ENCODE results near the gene CERS4. TPM values are rescaled to one million over a fixed set of nuclear protein-coding genes. Genes with fewer than 3 reads are reported as not detected.
"Not testable (repeated sequence)": the region's sequence is repeated elsewhere in the genome, so short reads cannot be mapped to it uniquely, and the experiment has no call there.

Gene CERS4
- polyA plus RNA-seq, 6 donors from 2014 or later: 36.3 to 53.3 (median 43.7) TPM

- Mint-ChIP-seq H3K27me3 (no peaks in the 10 kb centered on the region), H3K27ac (peak overlapping the region in 4 of 6 donors; percentile 76 to 94 (median 84)), H3K4me1 (peaks cover 41 to 82% (median 68%) of the 10 kb centered on the region in 3 donors), H3K4me3 (peak overlapping the region in 6 of 8 donors; percentile 5 to 78 (median 34)), H3K9me3 (no peaks in the 10 kb centered on the region), H3K36me3 (peaks cover 0 to 23% of the 10 kb centered on the region in 2 donors)
- ATAC-seq (ENCODE audit: low read depth in 2 of 2) (no peak), DNase-seq (no peak)
Observed at GRCh38 chr19:8214802-8215201, 5.6 kb downstream of the CERS4 start.

GRCh38 chr19:8215783-8216182, 6.6 kb downstream of the CERS4 start:
- Mint-ChIP-seq H3K36me3 (peaks cover 0 to 23% of the 10 kb centered on the region in 2 donors), H3K27me3 (no peaks in the 10 kb centered on the region), H3K27ac (peak overlapping the region in 4 of 6 donors; percentile 53 to 84 (median 81)), H3K9me3 (no peaks in the 10 kb centered on the region), H3K4me3 (peak overlapping the region in 2 of 8 donors; percentile 5 to 29), H3K4me1 (peaks cover 38 to 74% (median 62%) of the 10 kb centered on the region in 3 donors)
- DNase-seq (no peak), ATAC-seq (ENCODE audit: low read depth in 2 of 2) (no peak)

- H3K27me3 Mint-ChIP-seq: no peaks in the 10 kb centered on the region
- peaks cover 38 to 76% (median 60%) of the 10 kb centered on the region in 3 donors for H3K4me1 Mint-ChIP-seq
- H3K27ac Mint-ChIP-seq: peak overlapping the region in 4 of 6 donors; percentile 46 to 84 (median 78)
- H3K9me3 Mint-ChIP-seq: no peaks in the 10 kb centered on the region
- peaks cover 0 to 23% of the 10 kb centered on the region in 2 donors for H3K36me3 Mint-ChIP-seq
- ATAC-seq (ENCODE audit: low read depth in 2 of 2) (no peak), DNase-seq (no peak)
- H3K4me3 Mint-ChIP-seq: peak overlapping the region in 3 of 8 donors; percentile 15 to 66 (median 40)
Observed at GRCh38 chr19:8216357-8216756, 7.2 kb downstream of the CERS4 start.

GRCh38 chr19:8218127-8218526, 9.0 kb downstream of the CERS4 start:
- peaks cover 30 to 63% (median 45%) of the 10 kb centered on the region in 3 donors for H3K4me1 Mint-ChIP-seq
- not testable (repeated sequence) for H3K9me3 Mint-ChIP-seq; DNase-seq; H3K27me3 Mint-ChIP-seq; ATAC-seq (ENCODE audit: low read depth in 2 of 2); H3K4me3 Mint-ChIP-seq
- peaks cover 0 to 15% of the 10 kb centered on the region in 2 donors for H3K36me3 Mint-ChIP-seq
- peak overlapping the region in 3 of 6 donors; percentile 13 to 87 (median 85) for H3K27ac Mint-ChIP-seq

- DNase-seq (no peak), ATAC-seq (ENCODE audit: low read depth in 2 of 2) (no peak)
- peaks cover 0 to 15% of the 10 kb centered on the region in 2 donors for H3K36me3 Mint-ChIP-seq
- H3K27ac Mint-ChIP-seq: peak overlapping the region in 3 of 6 donors; percentile 73 to 79 (median 75)
- H3K9me3 Mint-ChIP-seq: no peaks in the 10 kb centered on the region
- no peaks in the 10 kb centered on the region for H3K27me3 Mint-ChIP-seq
- no peak overlapping the region for H3K4me3 Mint-ChIP-seq
- peaks cover 26 to 51% (median 32%) of the 10 kb centered on the region in 3 donors for H3K4me1 Mint-ChIP-seq
Observed at GRCh38 chr19:8220481-8220880, 11.3 kb downstream of the CERS4 start.

- Mint-ChIP-seq H3K27me3 (no peaks in the 10 kb centered on the region), H3K9me3 (no peaks in the 10 kb centered on the region), H3K4me1 (peaks cover 27 to 49% (median 31%) of the 10 kb centered on the region in 3 donors), H3K4me3 (no peak overlapping the region), H3K27ac (peak overlapping the region in 3 of 6 donors; percentile 50 to 73 (median 69)), H3K36me3 (peaks cover 0 to 15% of the 10 kb centered on the region in 2 donors)
- ATAC-seq (ENCODE audit: low read depth in 2 of 2): no peak
- DNase-seq: no peak
Observed at GRCh38 chr19:8221161-8221560, 12.0 kb downstream of the CERS4 start.

- H3K4me3 Mint-ChIP-seq; H3K27ac Mint-ChIP-seq; H3K27me3 Mint-ChIP-seq; H3K9me3 Mint-ChIP-seq; ATAC-seq (ENCODE audit: low read depth in 2 of 2); DNase-seq: not testable (repeated sequence)
- H3K4me1 Mint-ChIP-seq: peaks cover 27 to 39% (median 31%) of the 10 kb centered on the region in 3 donors
- peaks cover 0 to 11% of the 10 kb centered on the region in 2 donors for H3K36me3 Mint-ChIP-seq
Observed at GRCh38 chr19:8223442-8223841, 14.3 kb downstream of the CERS4 start.

- peaks cover 0 to 11% of the 10 kb centered on the region in 2 donors for H3K36me3 Mint-ChIP-seq
- no peak overlapping the region for H3K4me3 Mint-ChIP-seq
- H3K4me1 Mint-ChIP-seq: peaks cover 31 to 42% (median 35%) of the 10 kb centered on the region in 3 donors
- no peaks in the 10 kb centered on the region for H3K9me3 Mint-ChIP-seq
- peak overlapping the region in 2 of 6 donors; percentile 78 to 82 for H3K27ac Mint-ChIP-seq
- ATAC-seq (ENCODE audit: low read depth in 2 of 2): no peak
- no peak for DNase-seq
- H3K27me3 Mint-ChIP-seq: no peaks in the 10 kb centered on the region
Observed at GRCh38 chr19:8224394-8225145, 15.4 kb downstream of the CERS4 start.

- DNase-seq: no peak
- Mint-ChIP-seq H3K9me3 (peaks cover 0 to 9% (median 6%) of the 10 kb centered on the region in 7 donors), H3K27me3 (no peaks in the 10 kb centered on the region), H3K4me1 (peaks cover 10 to 17% (median 15%) of the 10 kb centered on the region in 3 donors), H3K36me3 (peaks cover 0 to 8% of the 10 kb centered on the region in 2 donors), H3K4me3 (no peak overlapping the region), H3K27ac (peak overlapping the region in 2 of 6 donors; percentile 33 to 86)
- ATAC-seq (ENCODE audit: low read depth in 2 of 2): no peak
Observed at GRCh38 chr19:8231073-8231604, 22.0 kb downstream of the CERS4 start.

GRCh38 chr19:8233370-8233769, 24.2 kb downstream of the CERS4 start:
- Mint-ChIP-seq H3K36me3 (peaks cover 0 to 8% of the 10 kb centered on the region in 2 donors), H3K27ac (peak overlapping the region in 2 of 6 donors; percentile 11 to 28), H3K9me3 (peaks cover 0 to 9% (median 6%) of the 10 kb centered on the region in 7 donors), H3K4me1 (peaks cover 8 to 18% (median 13%) of the 10 kb centered on the region in 3 donors), H3K4me3 (no peak overlapping the region), H3K27me3 (no peaks in the 10 kb centered on the region)
- ATAC-seq (ENCODE audit: low read depth in 2 of 2) (no peak), DNase-seq (no peak)

- H3K36me3 Mint-ChIP-seq: peaks cover 0 to 2% of the 10 kb centered on the region in 2 donors
- peak overlapping the region in 2 of 6 donors; percentile 54 to 92 for H3K27ac Mint-ChIP-seq
- H3K27me3 Mint-ChIP-seq: no peaks in the 10 kb centered on the region
- H3K4me3 Mint-ChIP-seq: no peak overlapping the region
- ATAC-seq (ENCODE audit: low read depth in 2 of 2): no peak
- H3K4me1 Mint-ChIP-seq: peaks cover 24 to 45% (median 33%) of the 10 kb centered on the region in 3 donors
- peaks cover 0 to 3% (median 0%) of the 10 kb centered on the region in 7 donors for H3K9me3 Mint-ChIP-seq
- DNase-seq: no peak
Observed at GRCh38 chr19:8237026-8237425, 27.9 kb downstream of the CERS4 start.

- Mint-ChIP-seq H3K27me3 (no peaks in the 10 kb centered on the region), H3K27ac (peak overlapping the region in 1 of 6 donors; percentile 60), H3K9me3 (peaks cover 0 to 6% (median 5%) of the 10 kb centered on the region in 7 donors), H3K4me3 (peak overlapping the region in 1 of 8 donors; percentile 40), H3K36me3 (peaks cover 0 to 8% of the 10 kb centered on the region in 2 donors), H3K4me1 (peaks cover 30 to 54% (median 33%) of the 10 kb centered on the region in 3 donors)
- no peak for DNase-seq
- no peak for ATAC-seq (ENCODE audit: low read depth in 2 of 2)
Observed at GRCh38 chr19:8238251-8238650, 29.1 kb downstream of the CERS4 start.

- peaks cover 34 to 65% (median 44%) of the 10 kb centered on the region in 3 donors for H3K4me1 Mint-ChIP-seq
- H3K36me3 Mint-ChIP-seq: peaks cover 0 to 8% of the 10 kb centered on the region in 2 donors
- DNase-seq: no peak
- peak overlapping the region; percentile 69 to 97 (median 84) for H3K27ac Mint-ChIP-seq
- H3K9me3 Mint-ChIP-seq: peaks cover 0 to 9% (median 5%) of the 10 kb centered on the region in 7 donors
- ATAC-seq (ENCODE audit: low read depth in 2 of 2): no peak
- peak overlapping the region in 7 of 8 donors; percentile 14 to 84 (median 52) for H3K4me3 Mint-ChIP-seq
- no peaks in the 10 kb centered on the region for H3K27me3 Mint-ChIP-seq
Observed at GRCh38 chr19:8239528-8240273, 30.5 kb downstream of the CERS4 start.

Data from naive B cell (primary cell).